Fibroblast of lung (primary cell): ENCODE measurements around the gene RAPH1. TPM values are rescaled to one million over a fixed set of nuclear protein-coding genes. Genes with fewer than 3 reads are reported as not detected.

Experiments
- DNase-seq, 2 donors: peaks; one replicate each; pipeline versions ENCODE4 v3.0.0 to v3.0.0-alpha.2; 2010; ENCODE audit warnings: low read depth in 2 of 2
- H2AFZ ChIP-seq: 2 replicates; pipeline ENCODE4 v1.5.1; 2012; ENCODE audit warnings: low read length, control low read depth, inconsistent platforms
- H3K27ac ChIP-seq: 2 replicates; pipeline ENCODE4 v1.5.1; 2011; ENCODE audit warnings: low read length, control low read depth; ENCODE audit not compliant: insufficient read depth
- H3K27me3 ChIP-seq: 2 replicates; pipeline ENCODE4 v1.5.1; 2011; ENCODE audit warnings: mild to moderate bottlenecking, low read length; ENCODE audit not compliant: control insufficient read depth, insufficient read depth
- H3K36me3 ChIP-seq: 2 replicates; pipeline ENCODE4 v1.5.1; 2011; ENCODE audit warnings: low read length; ENCODE audit not compliant: control insufficient read depth, insufficient read depth
- H3K4me1 ChIP-seq: 2 replicates; pipeline ENCODE4 v1.5.1; 2011; ENCODE audit warnings: low read length; ENCODE audit not compliant: control insufficient read depth, insufficient read depth; ENCODE audit errors: extremely low read depth
- H3K4me2 ChIP-seq: 2 replicates; pipeline ENCODE4 v1.5.1; 2011; ENCODE audit warnings: low read length, control low read depth; ENCODE audit not compliant: insufficient read depth; ENCODE audit errors: extremely low read depth
- H3K4me3 ChIP-seq, 4 experiments: fragments of 200-600 bp in 1 of 4; sonication (generic) in 1 of 4; replicated peaks in 1 of 4; 2 replicates each; pipeline ENCODE4 v1.5.1; 2011 to 2016; ENCODE audit warnings: low read length in 4 of 4, low read depth in 3 of 4, mild to moderate bottlenecking in 3 of 4, control low read depth in 2 of 4, inconsistent platforms in 1 of 4, mixed read lengths in 1 of 4; ENCODE audit not compliant: insufficient read depth in 1 of 4; ENCODE audit errors: control extremely low read depth in 1 of 4
- H3K79me2 ChIP-seq: 2 replicates; pipeline ENCODE4 v1.5.1; 2012; ENCODE audit warnings: mild to moderate bottlenecking, low read length, inconsistent platforms; ENCODE audit not compliant: control insufficient read depth, insufficient read depth
- H3K9ac ChIP-seq: 2 replicates; pipeline ENCODE4 v1.5.1; 2011; ENCODE audit warnings: mild to moderate bottlenecking, low read length, control low read depth; ENCODE audit not compliant: insufficient read depth
- H3K9me3 ChIP-seq: 2 replicates; pipeline ENCODE4 v1.5.1; 2012; ENCODE audit warnings: low read depth, low read length; ENCODE audit not compliant: control insufficient read depth, insufficient read depth
- H4K20me1 ChIP-seq: 2 replicates; pipeline ENCODE4 v1.5.1; 2011; ENCODE audit warnings: low read length; ENCODE audit not compliant: control insufficient read depth, insufficient read depth; ENCODE audit errors: extremely low read depth
- CTCF ChIP-seq, 2 donors: IDR thresholded peaks in 1 of 2; conservative IDR thresholded peaks in 1 of 2; 1 replicate in 1 of 2; 2 replicates in 1 of 2; pipeline ENCODE4 v1.5.1; 2011 to 2012; ENCODE audit warnings: low read length in 2 of 2, control low read depth in 1 of 2, inconsistent platforms in 1 of 2, low read depth in 1 of 2, mild to moderate bottlenecking in 1 of 2
- EZH2 ChIP-seq: IDR thresholded peaks from 2 replicates; pipeline ENCODE4 v1.5.1; 2012; ENCODE audit warnings: low read length, control low read depth, mild to moderate bottlenecking; ENCODE audit errors: missing control alignments
- polyA plus RNA-seq, 2 donors: library from polyadenylated mRNA; depleted of rRNA in 1 of 2; stranded (reverse) in 1 of 2; unstranded in 1 of 2; fragments of >200 nt; gene quantifications; 2 replicates each; pipeline ENCODE4 v1.2.1, GENCODE V29; 2011 to 2012; ENCODE audit warnings: missing spikeins in 1 of 2
- total RNA-seq: library from RNA; depleted of rRNA; stranded (reverse); fragments of >200 nt; gene quantifications from 2 replicates; pipeline ENCODE4 v1.2.1, GENCODE V29; 2014

RAPH1 gene
- total and polyA plus RNA-seq, 2 donors (not counting 1 experiment from before 2014, with no cell fraction given) = 14.1 to 21.1 TPM

GRCh38 chr2:203501873-203502272 lies 33.2 kb downstream of the RAPH1 start:
- DNase-seq = no peak
- H3K27ac ChIP-seq = no peak overlapping the region
- H2AFZ ChIP-seq = no peak overlapping the region
- H3K79me2 ChIP-seq = peaks cover 44% of the 10 kb centered on the region
- no peak overlapping the region for H3K4me2 ChIP-seq
- H3K4me3 ChIP-seq = no peak overlapping the region
- no peaks in the 10 kb centered on the region for H4K20me1 ChIP-seq
- H3K9ac ChIP-seq = no peak overlapping the region
- H3K9me3 ChIP-seq = no peaks in the 10 kb centered on the region
- H3K4me1 ChIP-seq = no peaks in the 10 kb centered on the region
- H3K36me3 ChIP-seq = no peaks in the 10 kb centered on the region
- no peaks in the 10 kb centered on the region for H3K27me3 ChIP-seq
- TF ChIP-seq CTCF (conservative IDR thresholded peaks at IDR 0.05 in 1 of 2, IDR thresholded peaks at IDR 0.05 in 1 of 2; ENCODE audit: low read depth in 1 of 2, low read length in 2 of 2) (no peak), EZH2 (no peak)

- Histone ChIP-seq H3K4me2 (no peak overlapping the region), H3K4me3 (no peak overlapping the region), H4K20me1 (no peaks in the 10 kb centered on the region), H3K79me2 (peaks cover 42% of the 10 kb centered on the region), H3K36me3 (no peaks in the 10 kb centered on the region), H2AFZ (no peak overlapping the region), H3K4me1 (no peaks in the 10 kb centered on the region), H3K9me3 (no peaks in the 10 kb centered on the region), H3K27ac (no peak overlapping the region), H3K27me3 (no peaks in the 10 kb centered on the region), H3K9ac (no peak overlapping the region)
- no peak for TF ChIP-seq EZH2
- no peak for TF ChIP-seq CTCF (conservative IDR thresholded peaks at IDR 0.05 in 1 of 2, IDR thresholded peaks at IDR 0.05 in 1 of 2; ENCODE audit: low read depth in 1 of 2, low read length in 2 of 2)
- no peak for DNase-seq
Observed at GRCh38 chr2:203500951-203501350, 34.1 kb downstream of the RAPH1 start.

- Histone ChIP-seq H3K9ac (no peak overlapping the region), H3K36me3 (no peaks in the 10 kb centered on the region), H3K4me3 (no peak overlapping the region), H4K20me1 (no peaks in the 10 kb centered on the region), H3K9me3 (no peaks in the 10 kb centered on the region), H2AFZ (no peak overlapping the region), H3K27ac (no peak overlapping the region), H3K4me1 (no peaks in the 10 kb centered on the region), H3K79me2 (peaks cover 38% of the 10 kb centered on the region), H3K27me3 (no peaks in the 10 kb centered on the region), H3K4me2 (no peak overlapping the region)
- TF ChIP-seq CTCF (conservative IDR thresholded peaks at IDR 0.05 in 1 of 2, IDR thresholded peaks at IDR 0.05 in 1 of 2; ENCODE audit: low read depth in 1 of 2, low read length in 2 of 2) = no peak
- TF ChIP-seq EZH2 = no peak
- no peak for DNase-seq
Observed at GRCh38 chr2:203500297-203500696, 34.8 kb downstream of the RAPH1 start.
